Osteoblast (primary cell): ENCODE measurements around the gene HTR3C. TPM values are rescaled to one million over a fixed set of nuclear protein-coding genes. Genes with fewer than 3 reads are reported as not detected.

Experiments used
- DNase-seq: peaks from one replicate; pipeline ENCODE4 v3.0.0; 2011; ENCODE audit warnings: low spot score, mixed read lengths; ENCODE audit not compliant: insufficient read length; ENCODE audit errors: missing footprints
- H2AFZ ChIP-seq: 2 replicates; pipeline ENCODE4 v1.6.0; 2011; ENCODE audit warnings: mild to moderate bottlenecking, low read length
- H3K27ac ChIP-seq: 2 replicates; pipeline ENCODE4 v1.5.1; 2011; ENCODE audit warnings: mild to moderate bottlenecking, low read depth, low read length, moderate library complexity
- H3K27me3 ChIP-seq: 2 replicates; pipeline ENCODE4 v1.6.0; 2012; ENCODE audit warnings: mild to moderate bottlenecking, control low read depth, inconsistent platforms, low read length, moderate library complexity; ENCODE audit not compliant: insufficient read depth
- H3K36me3 ChIP-seq: 2 replicates; pipeline ENCODE4 v1.5.1; 2011; ENCODE audit warnings: mild to moderate bottlenecking, low read length, control low read depth, moderate library complexity; ENCODE audit not compliant: insufficient read depth
- H3K4me1 ChIP-seq: 2 replicates; pipeline ENCODE4 v1.5.1; 2011; ENCODE audit warnings: mild to moderate bottlenecking, low read length, control low read depth, moderate library complexity; ENCODE audit not compliant: insufficient read depth
- H3K4me2 ChIP-seq: 2 replicates; pipeline ENCODE4 v1.6.0; 2011; ENCODE audit warnings: mild to moderate bottlenecking, low read length; ENCODE audit not compliant: insufficient read depth
- H3K4me3 ChIP-seq: fragments of 200-600 bp; sonication (generic); 3 replicates; pipeline ENCODE4 v1.5.1; 2012; ENCODE audit warnings: mild to moderate bottlenecking, low read length, inconsistent platforms; ENCODE audit not compliant: insufficient read depth
- H3K79me2 ChIP-seq: 2 replicates; pipeline ENCODE4 v1.6.0; 2012; ENCODE audit warnings: mild to moderate bottlenecking, low read length, control low read depth, inconsistent platforms; ENCODE audit not compliant: insufficient read depth
- H3K9me3 ChIP-seq: 2 replicates; pipeline ENCODE4 v1.5.1; 2011; ENCODE audit warnings: low read depth, low read length, control low read depth
- H4K20me1 ChIP-seq: 2 replicates; pipeline ENCODE4 v1.6.0; 2012; ENCODE audit warnings: mild to moderate bottlenecking, low read length, control low read depth; ENCODE audit not compliant: insufficient read depth
- CTCF ChIP-seq: IDR thresholded peaks from 2 replicates; pipeline ENCODE4 v1.5.1; 2011; ENCODE audit warnings: mild to moderate bottlenecking, low read depth, low read length, moderate library complexity; ENCODE audit errors: extremely low read depth
- total RNA-seq: library from RNA; depleted of rRNA; stranded (reverse); fragments of >200 nt; gene quantifications from 2 replicates; pipeline ENCODE4 v1.2.3, GENCODE V29; 2012

HTR3C gene
- total RNA-seq, 1 donor, result not detected

GRCh38 chr3:184081116-184081830 lies 28.4 kb downstream of the HTR3C start:
- H3K4me1 ChIP-seq, result peaks cover 5% of the 10 kb centered on the region
- no peaks in the 10 kb centered on the region for H4K20me1 ChIP-seq
- no peak overlapping the region for H3K4me3 ChIP-seq
- no peak overlapping the region for H3K4me2 ChIP-seq
- no peak for TF ChIP-seq CTCF
- H3K36me3 ChIP-seq, result no peaks in the 10 kb centered on the region
- DNase-seq, result no peak
- H3K9me3 ChIP-seq, result peaks cover 5% of the 10 kb centered on the region
- no peaks in the 10 kb centered on the region for H3K79me2 ChIP-seq
- H2AFZ ChIP-seq, result no peak overlapping the region
- H3K27me3 ChIP-seq, result peaks cover 13% of the 10 kb centered on the region
- no peak overlapping the region for H3K27ac ChIP-seq

- no peak for TF ChIP-seq CTCF
- no peak overlapping the region for H2AFZ ChIP-seq
- no peak for DNase-seq
- no peak overlapping the region for H3K4me3 ChIP-seq
- H3K27me3 ChIP-seq, result peaks cover 9% of the 10 kb centered on the region
- H3K4me2 ChIP-seq, result no peak overlapping the region
- H3K27ac ChIP-seq, result no peak overlapping the region
- no peaks in the 10 kb centered on the region for H3K79me2 ChIP-seq
- H4K20me1 ChIP-seq, result no peaks in the 10 kb centered on the region
- no peaks in the 10 kb centered on the region for H3K36me3 ChIP-seq
- peaks cover 5% of the 10 kb centered on the region for H3K9me3 ChIP-seq
- H3K4me1 ChIP-seq, result peaks cover 5% of the 10 kb centered on the region
Measured at GRCh38 chr3:184082034-184082433, 29.2 kb downstream of the HTR3C start.

- Histone ChIP-seq H3K4me1 (peaks cover 5% of the 10 kb centered on the region), H3K4me2 (no peak overlapping the region), H3K9me3 (peaks cover 5% of the 10 kb centered on the region), H2AFZ (no peak overlapping the region), H3K36me3 (no peaks in the 10 kb centered on the region), H3K79me2 (no peaks in the 10 kb centered on the region), H3K27me3 (peaks cover 9% of the 10 kb centered on the region), H3K4me3 (no peak overlapping the region), H3K27ac (no peak overlapping the region), H4K20me1 (no peaks in the 10 kb centered on the region)
- no peak for DNase-seq
- no peak for TF ChIP-seq CTCF
Measured at GRCh38 chr3:184082465-184082864, 29.6 kb downstream of the HTR3C start.

GRCh38 chr3:184085389-184085852 lies 32.6 kb downstream of the HTR3C start:
- Histone ChIP-seq H3K27me3 (peaks cover 9% of the 10 kb centered on the region), H3K4me2 (no peak overlapping the region), H3K4me1 (no peaks in the 10 kb centered on the region), H3K9me3 (peaks cover 5% of the 10 kb centered on the region), H3K4me3 (no peak overlapping the region), H3K36me3 (no peaks in the 10 kb centered on the region), H3K79me2 (no peaks in the 10 kb centered on the region), H2AFZ (no peak overlapping the region), H4K20me1 (no peaks in the 10 kb centered on the region), H3K27ac (no peak overlapping the region)
- DNase-seq, result peak; percentile 73
- TF ChIP-seq CTCF, result no peak
